GM12873 (cell line): ENCODE measurements around the gene RUBCNL.

Experiments
- TF ChIP-seq, protein P1 (sequence below): IDR thresholded peaks from 2 replicates; pipeline ENCODE4 v1.5.1; 2012; ENCODE audit warnings: low read depth, mild to moderate bottlenecking, moderate library complexity, low read length, control low read depth; ENCODE audit not compliant: insufficient read depth; ENCODE audit errors: missing control alignments

The RUBCNL gene

GRCh38 chr13:46396341-46396740, 9.3 kb upstream of the RUBCNL start:
- TF ChIP-seq, protein P1, sequence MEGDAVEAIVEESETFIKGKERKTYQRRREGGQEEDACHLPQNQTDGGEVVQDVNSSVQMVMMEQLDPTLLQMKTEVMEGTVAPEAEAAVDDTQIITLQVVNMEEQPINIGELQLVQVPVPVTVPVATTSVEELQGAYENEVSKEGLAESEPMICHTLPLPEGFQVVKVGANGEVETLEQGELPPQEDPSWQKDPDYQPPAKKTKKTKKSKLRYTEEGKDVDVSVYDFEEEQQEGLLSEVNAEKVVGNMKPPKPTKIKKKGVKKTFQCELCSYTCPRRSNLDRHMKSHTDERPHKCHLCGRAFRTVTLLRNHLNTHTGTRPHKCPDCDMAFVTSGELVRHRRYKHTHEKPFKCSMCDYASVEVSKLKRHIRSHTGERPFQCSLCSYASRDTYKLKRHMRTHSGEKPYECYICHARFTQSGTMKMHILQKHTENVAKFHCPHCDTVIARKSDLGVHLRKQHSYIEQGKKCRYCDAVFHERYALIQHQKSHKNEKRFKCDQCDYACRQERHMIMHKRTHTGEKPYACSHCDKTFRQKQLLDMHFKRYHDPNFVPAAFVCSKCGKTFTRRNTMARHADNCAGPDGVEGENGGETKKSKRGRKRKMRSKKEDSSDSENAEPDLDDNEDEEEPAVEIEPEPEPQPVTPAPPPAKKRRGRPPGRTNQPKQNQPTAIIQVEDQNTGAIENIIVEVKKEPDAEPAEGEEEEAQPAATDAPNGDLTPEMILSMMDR = no peak

DNA sequence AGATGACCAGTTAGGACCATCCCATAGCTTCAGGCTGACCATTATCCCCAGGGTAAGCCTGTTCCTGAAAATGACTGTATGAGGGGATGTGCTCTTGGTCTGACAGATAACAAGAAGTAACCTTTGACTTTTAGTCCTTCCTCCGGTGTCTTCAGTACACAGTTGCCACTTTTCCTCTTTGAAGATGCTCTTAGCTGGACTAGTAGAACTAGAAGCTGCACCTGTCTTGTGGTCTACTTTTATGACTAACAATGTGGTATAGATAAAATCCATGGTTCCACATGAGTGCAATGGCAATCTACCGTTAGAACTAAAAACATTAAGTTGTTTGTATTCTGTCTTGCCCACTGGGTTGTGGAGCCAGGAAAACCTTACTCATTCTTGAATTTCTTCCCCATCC, 5.9 kb upstream of the RUBCNL start:
- TF ChIP-seq, protein P1 = no peak

GRCh38 chr13:46389457-46390451, 2.7 kb upstream of the RUBCNL start:
- TF ChIP-seq, protein P1 = no peak

DNA sequence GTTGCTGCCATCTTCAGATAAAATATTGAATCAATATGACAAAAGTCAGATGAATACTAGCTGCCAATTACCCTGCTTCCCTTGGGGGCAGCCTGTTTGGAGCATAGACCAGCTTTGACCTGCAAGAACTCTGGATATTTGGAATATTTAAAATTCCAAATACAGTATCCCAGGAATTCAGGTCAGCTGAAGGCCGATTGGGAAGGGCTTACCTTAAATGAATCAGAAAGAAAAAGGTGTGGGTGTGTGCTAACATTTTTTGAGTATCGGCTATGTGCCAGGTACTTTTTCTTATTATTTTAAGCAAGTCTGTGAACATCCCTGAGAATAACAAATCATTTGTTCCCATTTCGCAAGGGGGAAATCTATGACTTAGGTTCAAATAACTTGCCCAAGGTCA, 1.8 kb upstream of the RUBCNL start:
- TF ChIP-seq, protein P1 = no peak

- TF ChIP-seq, protein P1 = no peak
These were observed 1.3 kb upstream of the RUBCNL start for GRCh38 chr13:46388308-46388707.

DNA sequence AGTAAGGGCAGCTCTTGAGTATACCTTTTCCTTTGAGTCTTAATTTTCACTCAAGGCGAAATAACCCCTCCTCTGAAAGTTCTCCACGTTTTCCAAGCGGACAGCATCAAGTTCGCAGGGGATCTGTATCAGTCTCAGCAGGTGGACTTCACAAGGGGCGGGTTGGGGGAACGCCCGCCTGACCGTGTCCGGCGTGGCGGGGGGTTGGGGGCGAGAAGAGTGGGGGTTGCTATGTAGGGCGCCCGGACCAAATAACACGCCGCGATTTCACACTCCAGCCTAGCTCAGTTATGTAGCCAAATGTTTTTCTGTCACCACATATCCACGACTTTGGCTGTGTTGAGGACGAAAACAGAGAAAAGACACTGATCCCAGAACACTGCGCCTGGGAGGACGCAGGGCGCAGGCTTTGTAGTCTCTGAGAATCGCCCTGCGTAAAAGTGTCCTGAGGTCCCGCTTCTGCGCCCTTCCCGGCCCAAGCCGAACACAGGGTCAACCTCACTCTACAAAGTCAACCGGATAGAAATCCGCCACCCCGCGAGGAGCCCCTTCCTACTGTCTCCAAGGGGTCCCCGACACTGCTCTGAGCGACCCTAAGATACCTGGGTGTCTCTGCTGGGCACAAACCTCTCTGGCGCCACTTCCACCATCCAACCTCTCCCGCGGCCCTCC, 524 bp downstream of the RUBCNL start:
- TF ChIP-seq, protein P1 = no peak

DNA sequence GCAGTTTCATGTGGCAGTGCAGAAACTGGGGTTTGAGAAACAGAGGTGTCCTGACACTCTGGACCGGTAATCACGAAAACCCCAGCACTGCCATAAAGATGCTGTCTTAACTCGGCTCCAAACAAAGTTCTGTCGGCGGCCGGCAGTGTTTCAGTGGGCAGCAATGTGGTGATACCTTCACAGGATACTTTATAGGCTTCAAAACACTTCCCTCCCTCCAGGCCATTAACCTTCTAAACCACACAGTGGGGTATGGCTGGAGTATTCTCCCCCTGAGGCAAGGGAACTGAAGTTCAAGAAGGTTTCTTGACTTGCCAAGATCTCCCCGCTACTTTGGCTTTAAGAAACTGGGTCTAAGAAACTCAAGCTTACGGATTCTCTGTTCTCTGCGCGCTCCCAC, 1.1 kb downstream of the RUBCNL start:
- TF ChIP-seq, protein P1 = no peak
